Stimulated activated CD8-positive, alpha-beta memory T cell treated with anti-CD3 and anti-CD28 coated beads, Interleukin-7, amount 100 ng/mL, for 24 hours (primary cell): Measurements from ENCODE around the gene RPIA.
A peak's percentile ranks its signal among the peaks of the same experiment; 100 is the strongest.

Source experiments
- DNase-seq: peaks from one replicate; pipeline ENCODE4 v3.0.0-alpha.2; 2020; ENCODE audit warnings: low read depth

The RPIA gene

GRCh38 chr2:88686320-88686719 is 5.2 kb upstream of the RPIA start:
- DNase-seq: no peak

GRCh38 chr2:88687384-88687783 is 4.1 kb upstream of the RPIA start:
- DNase-seq: no peak

DNA sequence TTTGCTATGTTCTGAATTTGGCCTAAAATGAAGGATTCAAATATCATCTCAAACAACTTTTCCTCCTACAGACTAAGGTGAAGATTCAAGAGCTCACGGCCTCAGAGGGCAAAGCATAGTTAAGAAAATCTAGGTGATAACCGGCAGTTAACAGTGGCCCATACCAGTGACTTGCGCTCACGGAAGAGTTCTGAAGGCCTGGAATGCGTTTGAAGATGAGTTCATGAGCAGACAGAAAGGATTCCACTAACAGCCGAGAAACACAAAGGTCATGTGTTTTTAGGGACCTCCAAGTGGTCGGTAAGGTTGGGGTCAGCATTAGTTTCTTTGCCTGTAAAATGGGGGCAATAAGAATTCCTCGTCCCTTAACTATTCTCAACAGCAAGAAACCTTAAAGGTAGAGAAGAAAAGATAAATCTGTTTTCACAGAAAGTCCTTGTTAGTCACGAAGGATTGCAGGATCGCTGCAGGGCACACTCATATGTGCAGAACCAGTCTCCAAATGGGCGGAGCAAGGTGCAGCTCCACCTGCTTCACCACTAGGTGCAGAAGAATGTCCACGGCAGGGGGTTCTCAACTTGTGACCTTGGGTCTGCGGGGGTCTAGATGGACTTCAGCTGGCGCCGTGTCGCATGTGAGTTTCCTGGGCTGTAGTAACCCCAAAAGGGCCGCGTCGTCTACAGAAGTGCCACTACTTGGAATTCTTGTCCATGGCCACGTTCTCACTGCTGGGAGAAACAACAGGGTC is 708 bp upstream of the RPIA start:
- peak; percentile 20 for DNase-seq

GRCh38 chr2:88692187-88692586 is 714 bp downstream of the RPIA start:
- peak; percentile 12 for DNase-seq

DNA sequence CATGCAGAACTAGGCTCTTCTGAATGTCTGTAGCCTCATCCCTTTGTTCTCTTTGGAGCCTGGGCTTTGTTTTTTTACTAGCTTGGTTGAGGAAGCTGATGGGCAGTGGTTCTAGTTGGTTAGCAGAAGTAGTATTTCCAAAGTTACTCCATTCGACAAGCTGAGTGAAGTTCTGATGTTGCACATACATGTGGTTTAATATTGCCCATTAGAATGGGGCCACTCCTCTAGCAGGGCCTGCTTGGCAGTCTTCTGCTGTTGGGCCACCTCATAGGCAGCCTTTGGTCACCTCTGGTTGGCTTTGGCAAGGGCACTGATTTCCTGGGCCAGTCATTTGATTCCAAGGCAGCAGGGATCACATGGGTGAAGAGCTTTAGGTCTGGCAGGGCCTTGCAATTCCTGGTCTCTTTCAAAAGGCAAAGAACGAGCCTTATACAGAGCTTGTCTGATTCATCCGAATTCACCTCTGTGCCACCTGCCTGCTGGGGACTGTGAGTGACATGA is 2.5 kb downstream of the RPIA start:
- no peak for DNase-seq

GRCh38 chr2:88696611-88697010 is 5.1 kb downstream of the RPIA start:
- DNase-seq: no peak

- DNase-seq: no peak
Measured at GRCh38 chr2:88697370-88698026, 6.0 kb downstream of the RPIA start.

DNA sequence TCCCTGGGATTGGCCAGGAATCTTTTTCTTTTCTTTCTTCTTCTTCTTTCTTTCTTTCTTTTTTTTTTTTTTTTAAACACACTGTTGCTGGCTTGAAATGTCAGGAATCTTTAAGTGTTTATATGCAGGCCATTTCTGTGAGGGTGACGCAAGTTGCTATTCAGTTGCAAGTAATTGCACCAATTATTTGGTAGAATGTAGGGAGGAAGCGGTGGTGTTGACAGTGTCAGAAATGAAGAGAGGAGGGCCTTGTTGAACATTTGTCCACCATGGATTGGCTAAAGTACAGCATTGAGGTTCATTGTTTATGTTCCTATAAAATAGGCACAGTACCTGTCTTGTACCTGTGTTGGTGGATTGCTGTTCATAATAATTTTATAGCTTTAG is 6.5 kb downstream of the RPIA start:
- DNase-seq: no peak

DNA sequence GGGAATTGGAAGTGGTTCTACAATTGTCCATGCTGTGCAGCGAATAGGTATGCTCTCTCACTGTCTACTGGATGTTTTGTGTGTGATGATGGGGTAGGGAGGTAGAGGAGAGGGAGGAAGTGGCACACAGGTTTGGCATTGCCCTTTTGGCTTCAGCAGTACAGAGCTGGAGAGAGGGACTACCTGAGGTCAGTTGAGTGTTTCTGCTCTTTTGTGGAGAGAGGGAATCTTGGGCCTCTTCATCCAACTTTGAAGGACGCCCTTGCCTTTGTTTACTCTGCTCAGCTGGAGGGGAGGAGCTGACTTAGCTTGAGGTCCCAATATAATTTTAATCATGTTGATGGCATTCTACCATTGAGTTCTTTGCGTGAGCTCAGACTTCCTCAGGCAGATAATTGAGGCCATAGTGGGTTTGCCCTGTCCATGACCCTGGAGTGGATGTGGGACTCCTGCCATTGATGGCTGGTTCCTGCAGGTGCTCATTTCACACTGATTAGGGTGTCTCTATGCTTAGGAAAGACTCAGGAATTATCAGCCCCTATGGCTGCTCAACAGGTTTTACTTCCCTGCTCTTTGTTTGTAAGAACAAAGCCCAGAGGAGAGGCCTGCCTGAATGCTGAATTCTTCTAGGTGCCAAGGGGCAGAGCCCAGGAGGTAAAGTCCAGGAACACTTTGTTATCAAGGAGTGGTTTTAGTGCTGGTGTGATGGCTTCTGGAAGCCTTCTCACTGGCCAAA is 7.2 kb downstream of the RPIA start:
- DNase-seq: no peak

- no peak for DNase-seq
Measured at GRCh38 chr2:88707003-88707402, 15.5 kb downstream of the RPIA start.

DNA sequence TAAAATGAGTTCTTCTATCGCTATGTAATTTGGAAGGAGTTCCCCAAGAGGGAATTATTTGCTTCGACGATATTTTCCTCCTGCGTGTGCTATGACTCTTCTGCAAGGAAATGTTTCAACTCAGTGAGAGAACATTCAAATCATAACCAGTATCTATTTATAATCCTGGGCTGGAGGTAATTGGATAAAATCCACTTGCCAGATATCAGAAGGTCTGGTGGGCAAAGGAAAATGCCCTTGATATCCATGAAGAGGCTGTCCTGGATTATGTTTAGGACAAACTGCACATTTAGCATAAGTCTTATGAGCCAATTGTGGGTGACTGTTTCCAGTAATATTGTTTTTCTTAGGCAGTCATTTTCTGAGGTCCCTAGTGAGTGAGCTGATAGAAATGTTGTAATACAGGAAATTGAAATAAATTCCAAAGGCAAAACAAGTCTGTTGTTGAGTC is 17.7 kb downstream of the RPIA start:
- DNase-seq: no peak

- DNase-seq: no peak
Measured at GRCh38 chr2:88711289-88711688, 19.8 kb downstream of the RPIA start.

DNA sequence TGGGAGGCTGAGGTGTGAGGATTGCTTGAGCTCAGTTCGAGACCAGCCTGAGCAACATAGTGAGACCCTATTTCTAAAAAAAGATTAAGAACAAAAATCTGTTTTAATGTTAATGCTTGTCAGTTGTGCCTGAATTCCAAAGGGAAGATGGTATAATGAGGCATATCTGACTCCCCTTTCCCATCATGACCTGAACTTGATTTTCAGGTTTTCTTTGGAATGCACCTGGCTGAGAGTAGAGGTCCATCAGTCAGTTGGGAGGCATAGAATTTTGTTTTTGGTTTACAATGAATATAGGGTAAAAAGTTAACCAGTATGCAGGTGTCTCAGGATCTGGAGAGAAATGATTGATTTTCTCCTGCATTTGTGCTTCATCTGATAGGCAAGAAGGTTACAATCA is 20.4 kb downstream of the RPIA start:
- DNase-seq: no peak

GRCh38 chr2:88713408-88713807 is 21.9 kb downstream of the RPIA start:
- no peak for DNase-seq

- DNase-seq: no peak
Measured at GRCh38 chr2:88714667-88715066, 23.2 kb downstream of the RPIA start.

- DNase-seq: no peak
Measured at GRCh38 chr2:88720399-88720798, 28.9 kb downstream of the RPIA start.

GRCh38 chr2:88721268-88721667 is 29.8 kb downstream of the RPIA start:
- no peak for DNase-seq

- no peak for DNase-seq
Measured at GRCh38 chr2:88724643-88725332, 33.3 kb downstream of the RPIA start.

- no peak for DNase-seq
Measured at GRCh38 chr2:88729061-88729745, 37.7 kb downstream of the RPIA start.

DNA sequence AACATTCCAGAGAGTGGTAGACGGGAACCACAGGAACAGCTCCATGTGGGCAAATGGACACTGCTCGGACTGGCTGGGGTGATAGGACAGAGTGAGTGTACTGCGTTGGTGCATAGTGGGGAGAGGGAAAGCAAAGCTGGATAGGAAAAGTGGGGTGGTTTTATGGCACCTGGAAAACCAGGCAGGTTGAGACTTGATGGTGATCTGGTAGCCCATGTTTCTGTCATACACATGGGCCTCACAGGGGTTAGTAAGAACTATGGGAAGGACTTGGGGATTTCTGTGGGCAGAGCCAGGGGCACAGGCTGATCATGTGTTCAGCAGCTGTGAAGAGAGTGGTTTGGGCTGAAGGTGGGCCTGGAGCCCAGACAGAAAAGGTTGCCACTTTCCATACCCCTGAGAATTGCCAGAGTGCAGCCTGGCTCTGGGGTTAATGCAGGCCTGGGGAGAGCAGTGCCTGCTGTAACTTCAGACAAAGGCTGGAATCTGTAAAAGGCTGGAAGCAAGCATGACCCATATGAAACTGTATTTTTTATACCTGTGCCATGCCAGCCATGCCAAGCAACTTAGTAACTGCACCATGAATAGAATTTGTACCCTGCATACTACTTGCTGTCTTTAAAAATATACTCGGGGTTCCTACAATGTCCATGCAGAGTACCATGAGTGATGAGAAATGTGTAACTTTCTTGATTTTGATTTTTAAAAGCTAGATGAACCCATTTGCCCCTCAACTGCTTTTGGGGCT is 41.9 kb downstream of the RPIA start:
- DNase-seq: no peak

- DNase-seq: no peak
Measured at GRCh38 chr2:88735133-88735532, 43.7 kb downstream of the RPIA start.
